Measurements from ENCODE around the gene HES2.

The HES2 gene

DNA sequence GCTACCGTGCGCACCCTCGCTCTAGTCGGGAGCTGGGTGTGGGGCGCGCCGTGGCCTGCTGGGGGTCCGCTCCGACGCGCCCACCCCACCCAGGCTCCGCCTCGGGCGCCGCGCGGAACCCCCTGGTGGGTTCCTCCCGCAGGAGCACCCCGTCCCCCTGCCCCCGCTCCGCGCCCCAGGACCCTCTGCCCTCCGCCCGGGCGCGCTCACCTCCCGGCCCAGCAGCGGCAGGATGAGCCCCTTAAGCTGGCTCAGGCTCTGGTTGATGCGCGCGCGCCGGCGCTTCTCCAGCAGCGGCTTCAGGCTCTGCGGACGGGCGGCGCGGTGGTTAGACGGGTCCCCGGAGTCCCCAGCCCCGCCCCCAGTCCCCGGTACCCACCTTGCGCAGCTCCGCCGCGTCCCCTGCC, 319 bp downstream of the HES2 start:
- Histone ChIP-seq H3K9me3 (ENCODE audit: insufficient read depth, low read length) (no peaks in the 10 kb centered on the region), H3K4me2 (ENCODE audit: low read depth, low read length, poor library complexity, severe bottlenecking) (no peak overlapping the region), H3K9me2 (replicated peaks; ENCODE audit: insufficient read depth, low read length) (no peaks in the 10 kb centered on the region), H3K79me2 (ENCODE audit: insufficient read depth, low read length) (no peaks in the 10 kb centered on the region), H3K36me3 (ENCODE audit: low read length) (no peaks in the 10 kb centered on the region), H3F3A (ENCODE audit: insufficient read depth) (no peaks in the 10 kb centered on the region), H3K27ac (ENCODE audit: low read depth, low read length) (no peak overlapping the region), H3K27me3 (ENCODE audit: low read length) (no peaks in the 10 kb centered on the region), H3K9ac (ENCODE audit: low read length) (no peak overlapping the region), H4K20me1 (ENCODE audit: low read depth, low read length) (no peaks in the 10 kb centered on the region), H2AFZ (ENCODE audit: low read depth, low read length, severe bottlenecking) (no peak overlapping the region), H3K4me3 (ENCODE audit: insufficient read depth, low read length, poor library complexity, severe bottlenecking) (no peak overlapping the region)
- TF ChIP-seq EZH2phosphoT487 (conservative IDR thresholded peaks at IDR 0.05; ENCODE audit: low read length) (no peak), CTCF (IDR thresholded peaks at IDR 0.05; ENCODE audit: insufficient read depth, low read length, poor library complexity, severe bottlenecking) (no peak)

GRCh38 chr1:6418668-6419396, 887 bp downstream of the HES2 start:
- Histone ChIP-seq H3K36me3 (ENCODE audit: low read length) (no peaks in the 10 kb centered on the region), H3K4me2 (ENCODE audit: low read depth, low read length, poor library complexity, severe bottlenecking) (no peak overlapping the region), H2AFZ (ENCODE audit: low read depth, low read length, severe bottlenecking) (no peak overlapping the region), H3K79me2 (ENCODE audit: insufficient read depth, low read length) (no peaks in the 10 kb centered on the region), H4K20me1 (ENCODE audit: low read depth, low read length) (no peaks in the 10 kb centered on the region), H3K27ac (ENCODE audit: low read depth, low read length) (no peak overlapping the region), H3K9me2 (replicated peaks; ENCODE audit: insufficient read depth, low read length) (no peaks in the 10 kb centered on the region), H3K27me3 (ENCODE audit: low read length) (no peaks in the 10 kb centered on the region), H3K9ac (ENCODE audit: low read length) (no peak overlapping the region), H3K4me3 (ENCODE audit: insufficient read depth, low read length, poor library complexity, severe bottlenecking) (no peak overlapping the region), H3K9me3 (ENCODE audit: insufficient read depth, low read length) (no peaks in the 10 kb centered on the region), H3F3A (ENCODE audit: insufficient read depth) (no peaks in the 10 kb centered on the region)
- TF ChIP-seq CTCF (IDR thresholded peaks at IDR 0.05; ENCODE audit: insufficient read depth, low read length, poor library complexity, severe bottlenecking) = no peak
- TF ChIP-seq EZH2phosphoT487 (conservative IDR thresholded peaks at IDR 0.05; ENCODE audit: low read length) = no peak

DNA sequence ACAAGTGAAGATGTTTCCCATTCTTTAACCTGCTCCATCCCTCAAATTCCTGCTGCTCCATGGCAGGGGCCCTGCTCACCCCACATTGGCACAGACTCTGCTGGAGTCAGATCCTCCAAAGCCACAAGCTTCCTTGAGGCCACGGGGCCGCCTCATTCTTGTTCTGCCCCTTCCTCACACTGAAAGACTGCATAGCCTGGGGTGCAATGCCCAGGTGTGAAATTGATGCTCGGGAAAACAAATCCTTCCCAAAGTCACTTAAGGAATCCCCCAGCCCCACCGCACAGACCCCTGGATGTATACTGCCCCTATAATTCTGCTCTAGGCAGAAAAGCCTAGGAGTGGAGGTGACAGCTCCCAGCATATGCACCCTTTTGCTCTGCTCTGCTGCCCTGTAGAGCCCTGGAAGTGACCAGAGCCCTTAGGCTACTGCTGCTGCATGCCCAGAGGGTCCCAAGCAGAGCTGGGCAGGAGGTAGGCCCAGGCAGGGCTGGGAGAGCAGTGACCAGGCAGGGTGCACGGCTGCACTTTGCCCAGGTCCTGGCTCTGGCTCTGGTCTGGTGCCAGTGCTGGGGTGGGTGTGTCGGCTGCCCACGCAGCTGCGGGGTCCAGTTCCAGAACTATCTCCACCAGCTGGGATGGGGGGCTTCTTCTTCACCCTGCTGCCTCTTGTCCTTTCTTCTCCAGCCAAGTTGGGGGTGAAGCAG, 1.6 kb downstream of the HES2 start:
- H3K27ac ChIP-seq (ENCODE audit: low read depth, low read length) = no peak overlapping the region
- no peaks in the 10 kb centered on the region for H3K36me3 ChIP-seq (ENCODE audit: low read length)
- no peak overlapping the region for H3K9ac ChIP-seq (ENCODE audit: low read length)
- H3K9me2 ChIP-seq (replicated peaks; ENCODE audit: insufficient read depth, low read length) = no peaks in the 10 kb centered on the region
- no peaks in the 10 kb centered on the region for H3K27me3 ChIP-seq (ENCODE audit: low read length)
- no peak overlapping the region for H3K4me2 ChIP-seq (ENCODE audit: low read depth, low read length, poor library complexity, severe bottlenecking)
- no peaks in the 10 kb centered on the region for H4K20me1 ChIP-seq (ENCODE audit: low read depth, low read length)
- H3K4me3 ChIP-seq (ENCODE audit: insufficient read depth, low read length, poor library complexity, severe bottlenecking) = no peak overlapping the region
- H2AFZ ChIP-seq (ENCODE audit: low read depth, low read length, severe bottlenecking) = no peak overlapping the region
- no peaks in the 10 kb centered on the region for H3K79me2 ChIP-seq (ENCODE audit: insufficient read depth, low read length)
- TF ChIP-seq EZH2phosphoT487 (conservative IDR thresholded peaks at IDR 0.05; ENCODE audit: low read length) = no peak
- no peak for TF ChIP-seq CTCF (IDR thresholded peaks at IDR 0.05; ENCODE audit: insufficient read depth, low read length, poor library complexity, severe bottlenecking)
- no peaks in the 10 kb centered on the region for H3K9me3 ChIP-seq (ENCODE audit: insufficient read depth, low read length)
- H3F3A ChIP-seq (ENCODE audit: insufficient read depth) = no peaks in the 10 kb centered on the region
